Tibial nerve (tissue), 4 donors: ENCODE measurements around the gene TRMT61A.

Source experiments
- CTCF ChIP-seq, 5 experiments: fragments of 200-600 bp in 3 of 5; fragments of 450-650 bp in 2 of 5; sonication (generic) in 3 of 5; IDR thresholded peaks; one replicate each; pipeline ENCODE4 v1.5.1; 2016 to 2019; ENCODE audit warnings: antibody characterized with exemption in 5 of 5, mild to moderate bottlenecking in 3 of 5, moderate library complexity in 2 of 5
- EP300 ChIP-seq, 2 donors: sonication (generic); formaldehyde crosslinking; IDR thresholded peaks; one replicate each; pipeline ENCODE4 v1.6.1; 2017; ENCODE audit warnings: antibody characterized with exemption in 2 of 2, mild to moderate bottlenecking in 1 of 2
- POLR2A ChIP-seq, 2 donors: fragments of 450-650 bp; IDR thresholded peaks; one replicate each; pipeline ENCODE4 v1.6.1; 2017; ENCODE audit warnings: antibody characterized with exemption in 2 of 2, mild to moderate bottlenecking in 2 of 2, moderate library complexity in 2 of 2

GRCh38 chr14:103545219-103545914 is 16.4 kb downstream of the TRMT61A start:
- TF ChIP-seq CTCF (IDR thresholded peaks at IDR 0.05) = no peak
- no peak for TF ChIP-seq POLR2A (IDR thresholded peaks at IDR 0.05)
- no peak for TF ChIP-seq EP300 (IDR thresholded peaks at IDR 0.05)
